ENCODE measurements around the gene ATG12. TPM values are rescaled to one million over a fixed set of nuclear protein-coding genes. Genes with fewer than 3 reads are reported as not detected.

Gene ATG12
- total and polyA plus RNA-seq, 2 of the 13 experiments (the other 11 are each of a cell fraction or from before 2014, with no cell fraction given), result 46.4 to 58.1 TPM

DNA sequence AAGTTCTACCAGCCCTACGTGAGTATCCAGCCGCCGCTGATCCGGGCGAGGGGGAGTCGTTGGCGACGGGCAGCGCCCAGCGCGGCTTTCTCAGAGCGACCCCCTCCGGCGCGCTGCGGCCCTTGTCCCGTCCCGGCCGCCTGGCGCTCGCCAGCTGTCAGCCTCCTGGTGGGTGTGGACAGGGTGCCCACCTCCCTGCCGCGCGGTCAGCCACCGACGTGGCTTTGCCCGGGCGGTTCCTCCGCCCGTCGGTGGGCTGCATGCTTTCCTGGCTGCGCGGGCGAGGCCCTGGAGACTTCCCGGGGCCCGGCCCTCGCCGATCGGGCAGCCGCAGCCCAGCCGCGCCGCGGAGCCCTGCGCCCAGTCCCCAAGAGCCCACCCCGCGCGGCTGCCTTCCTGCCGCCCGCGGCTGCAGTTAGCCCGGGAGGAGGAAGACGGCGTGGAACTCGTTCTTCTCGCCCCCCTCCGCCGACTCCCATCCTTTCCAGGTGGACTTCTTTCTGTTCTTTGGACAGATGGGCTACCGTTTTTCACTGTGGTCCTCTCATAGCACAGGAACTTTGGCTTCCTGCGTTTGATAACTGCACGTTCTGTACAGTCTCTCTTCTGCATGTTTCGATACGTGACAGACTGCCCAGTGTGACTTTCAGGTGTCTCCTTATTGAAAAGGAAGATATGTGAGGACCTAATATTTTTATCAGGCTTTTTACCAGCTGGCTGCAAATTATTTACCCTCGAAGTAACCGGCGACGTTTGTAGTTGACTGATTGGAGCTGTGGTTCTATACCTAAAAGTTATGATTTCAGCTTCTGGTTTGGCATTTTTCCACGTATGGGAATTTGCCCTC is 947 bp upstream of the ATG12 start (continued):
- TF ChIP-seq, protein P1, sequence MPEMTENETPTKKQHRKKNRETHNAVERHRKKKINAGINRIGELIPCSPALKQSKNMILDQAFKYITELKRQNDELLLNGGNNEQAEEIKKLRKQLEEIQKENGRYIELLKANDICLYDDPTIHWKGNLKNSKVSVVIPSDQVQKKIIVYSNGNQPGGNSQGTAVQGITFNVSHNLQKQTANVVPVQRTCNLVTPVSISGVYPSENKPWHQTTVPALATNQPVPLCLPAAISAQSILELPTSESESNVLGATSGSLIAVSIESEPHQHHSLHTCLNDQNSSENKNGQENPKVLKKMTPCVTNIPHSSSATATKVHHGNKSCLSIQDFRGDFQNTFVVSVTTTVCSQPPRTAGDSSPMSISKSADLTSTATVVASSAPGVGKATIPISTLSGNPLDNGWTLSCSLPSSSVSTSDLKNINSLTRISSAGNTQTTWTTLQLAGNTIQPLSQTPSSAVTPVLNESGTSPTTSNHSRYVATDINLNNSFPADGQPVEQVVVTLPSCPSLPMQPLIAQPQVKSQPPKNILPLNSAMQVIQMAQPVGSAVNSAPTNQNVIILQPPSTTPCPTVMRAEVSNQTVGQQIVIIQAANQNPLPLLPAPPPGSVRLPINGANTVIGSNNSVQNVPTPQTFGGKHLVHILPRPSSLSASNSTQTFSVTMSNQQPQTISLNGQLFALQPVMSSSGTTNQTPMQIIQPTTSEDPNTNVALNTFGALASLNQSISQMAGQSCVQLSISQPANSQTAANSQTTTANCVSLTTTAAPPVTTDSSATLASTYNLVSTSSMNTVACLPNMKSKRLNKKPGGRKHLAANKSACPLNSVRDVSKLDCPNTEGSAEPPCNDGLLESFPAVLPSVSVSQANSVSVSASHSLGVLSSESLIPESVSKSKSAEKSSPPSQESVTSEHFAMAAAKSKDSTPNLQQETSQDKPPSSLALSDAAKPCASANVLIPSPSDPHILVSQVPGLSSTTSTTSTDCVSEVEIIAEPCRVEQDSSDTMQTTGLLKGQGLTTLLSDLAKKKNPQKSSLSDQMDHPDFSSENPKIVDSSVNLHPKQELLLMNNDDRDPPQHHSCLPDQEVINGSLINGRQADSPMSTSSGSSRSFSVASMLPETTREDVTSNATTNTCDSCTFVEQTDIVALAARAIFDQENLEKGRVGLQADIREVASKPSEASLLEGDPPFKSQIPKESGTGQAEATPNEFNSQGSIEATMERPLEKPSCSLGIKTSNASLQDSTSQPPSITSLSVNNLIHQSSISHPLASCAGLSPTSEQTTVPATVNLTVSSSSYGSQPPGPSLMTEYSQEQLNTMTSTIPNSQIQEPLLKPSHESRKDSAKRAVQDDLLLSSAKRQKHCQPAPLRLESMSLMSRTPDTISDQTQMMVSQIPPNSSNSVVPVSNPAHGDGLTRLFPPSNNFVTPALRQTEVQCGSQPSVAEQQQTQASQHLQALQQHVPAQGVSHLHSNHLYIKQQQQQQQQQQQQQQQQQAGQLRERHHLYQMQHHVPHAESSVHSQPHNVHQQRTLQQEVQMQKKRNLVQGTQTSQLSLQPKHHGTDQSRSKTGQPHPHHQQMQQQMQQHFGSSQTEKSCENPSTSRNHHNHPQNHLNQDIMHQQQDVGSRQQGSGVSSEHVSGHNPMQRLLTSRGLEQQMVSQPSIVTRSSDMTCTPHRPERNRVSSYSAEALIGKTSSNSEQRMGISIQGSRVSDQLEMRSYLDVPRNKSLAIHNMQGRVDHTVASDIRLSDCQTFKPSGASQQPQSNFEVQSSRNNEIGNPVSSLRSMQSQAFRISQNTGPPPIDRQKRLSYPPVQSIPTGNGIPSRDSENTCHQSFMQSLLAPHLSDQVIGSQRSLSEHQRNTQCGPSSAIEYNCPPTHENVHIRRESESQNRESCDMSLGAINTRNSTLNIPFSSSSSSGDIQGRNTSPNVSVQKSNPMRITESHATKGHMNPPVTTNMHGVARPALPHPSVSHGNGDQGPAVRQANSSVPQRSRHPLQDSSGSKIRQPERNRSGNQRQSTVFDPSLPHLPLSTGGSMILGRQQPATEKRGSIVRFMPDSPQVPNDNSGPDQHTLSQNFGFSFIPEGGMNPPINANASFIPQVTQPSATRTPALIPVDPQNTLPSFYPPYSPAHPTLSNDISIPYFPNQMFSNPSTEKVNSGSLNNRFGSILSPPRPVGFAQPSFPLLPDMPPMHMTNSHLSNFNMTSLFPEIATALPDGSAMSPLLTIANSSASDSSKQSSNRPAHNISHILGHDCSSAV (CRISPR knock-in tag; IDR thresholded peaks at IDR 0.05; ENCODE audit: borderline replicate concordance), result no peak
- TF ChIP-seq JUN (CRISPR knock-in tag; IDR thresholded peaks at IDR 0.05) (no peak), ZZZ3 (CRISPR knock-in tag; IDR thresholded peaks at IDR 0.05; ENCODE audit: borderline replicate concordance) (no peak)
- TF ChIP-seq, protein P2, sequence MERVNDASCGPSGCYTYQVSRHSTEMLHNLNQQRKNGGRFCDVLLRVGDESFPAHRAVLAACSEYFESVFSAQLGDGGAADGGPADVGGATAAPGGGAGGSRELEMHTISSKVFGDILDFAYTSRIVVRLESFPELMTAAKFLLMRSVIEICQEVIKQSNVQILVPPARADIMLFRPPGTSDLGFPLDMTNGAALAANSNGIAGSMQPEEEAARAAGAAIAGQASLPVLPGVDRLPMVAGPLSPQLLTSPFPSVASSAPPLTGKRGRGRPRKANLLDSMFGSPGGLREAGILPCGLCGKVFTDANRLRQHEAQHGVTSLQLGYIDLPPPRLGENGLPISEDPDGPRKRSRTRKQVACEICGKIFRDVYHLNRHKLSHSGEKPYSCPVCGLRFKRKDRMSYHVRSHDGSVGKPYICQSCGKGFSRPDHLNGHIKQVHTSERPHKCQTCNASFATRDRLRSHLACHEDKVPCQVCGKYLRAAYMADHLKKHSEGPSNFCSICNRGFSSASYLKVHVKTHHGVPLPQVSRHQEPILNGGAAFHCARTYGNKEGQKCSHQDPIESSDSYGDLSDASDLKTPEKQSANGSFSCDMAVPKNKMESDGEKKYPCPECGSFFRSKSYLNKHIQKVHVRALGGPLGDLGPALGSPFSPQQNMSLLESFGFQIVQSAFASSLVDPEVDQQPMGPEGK (CRISPR knock-in tag; IDR thresholded peaks at IDR 0.05), result peak; percentile 11; the same call in 1 of the 2 replicates
- TF ChIP-seq, protein P3, sequence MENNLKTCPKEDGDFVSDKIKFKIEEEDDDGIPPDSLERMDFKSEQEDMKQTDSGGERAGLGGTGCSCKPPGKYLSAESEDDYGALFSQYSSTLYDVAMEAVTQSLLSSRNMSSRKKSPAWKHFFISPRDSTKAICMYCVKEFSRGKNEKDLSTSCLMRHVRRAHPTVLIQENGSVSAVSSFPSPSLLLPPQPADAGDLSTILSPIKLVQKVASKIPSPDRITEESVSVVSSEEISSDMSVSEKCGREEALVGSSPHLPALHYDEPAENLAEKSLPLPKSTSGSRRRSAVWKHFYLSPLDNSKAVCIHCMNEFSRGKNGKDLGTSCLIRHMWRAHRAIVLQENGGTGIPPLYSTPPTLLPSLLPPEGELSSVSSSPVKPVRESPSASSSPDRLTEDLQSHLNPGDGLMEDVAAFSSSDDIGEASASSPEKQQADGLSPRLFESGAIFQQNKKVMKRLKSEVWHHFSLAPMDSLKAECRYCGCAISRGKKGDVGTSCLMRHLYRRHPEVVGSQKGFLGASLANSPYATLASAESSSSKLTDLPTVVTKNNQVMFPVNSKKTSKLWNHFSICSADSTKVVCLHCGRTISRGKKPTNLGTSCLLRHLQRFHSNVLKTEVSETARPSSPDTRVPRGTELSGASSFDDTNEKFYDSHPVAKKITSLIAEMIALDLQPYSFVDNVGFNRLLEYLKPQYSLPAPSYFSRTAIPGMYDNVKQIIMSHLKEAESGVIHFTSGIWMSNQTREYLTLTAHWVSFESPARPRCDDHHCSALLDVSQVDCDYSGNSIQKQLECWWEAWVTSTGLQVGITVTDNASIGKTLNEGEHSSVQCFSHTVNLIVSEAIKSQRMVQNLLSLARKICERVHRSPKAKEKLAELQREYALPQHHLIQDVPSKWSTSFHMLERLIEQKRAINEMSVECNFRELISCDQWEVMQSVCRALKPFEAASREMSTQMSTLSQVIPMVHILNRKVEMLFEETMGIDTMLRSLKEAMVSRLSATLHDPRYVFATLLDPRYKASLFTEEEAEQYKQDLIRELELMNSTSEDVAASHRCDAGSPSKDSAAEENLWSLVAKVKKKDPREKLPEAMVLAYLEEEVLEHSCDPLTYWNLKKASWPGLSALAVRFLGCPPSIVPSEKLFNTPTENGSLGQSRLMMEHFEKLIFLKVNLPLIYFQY (CRISPR knock-in tag; IDR thresholded peaks at IDR 0.05; ENCODE audit: borderline replicate concordance), result no peak
- TF ChIP-seq, protein P4, sequence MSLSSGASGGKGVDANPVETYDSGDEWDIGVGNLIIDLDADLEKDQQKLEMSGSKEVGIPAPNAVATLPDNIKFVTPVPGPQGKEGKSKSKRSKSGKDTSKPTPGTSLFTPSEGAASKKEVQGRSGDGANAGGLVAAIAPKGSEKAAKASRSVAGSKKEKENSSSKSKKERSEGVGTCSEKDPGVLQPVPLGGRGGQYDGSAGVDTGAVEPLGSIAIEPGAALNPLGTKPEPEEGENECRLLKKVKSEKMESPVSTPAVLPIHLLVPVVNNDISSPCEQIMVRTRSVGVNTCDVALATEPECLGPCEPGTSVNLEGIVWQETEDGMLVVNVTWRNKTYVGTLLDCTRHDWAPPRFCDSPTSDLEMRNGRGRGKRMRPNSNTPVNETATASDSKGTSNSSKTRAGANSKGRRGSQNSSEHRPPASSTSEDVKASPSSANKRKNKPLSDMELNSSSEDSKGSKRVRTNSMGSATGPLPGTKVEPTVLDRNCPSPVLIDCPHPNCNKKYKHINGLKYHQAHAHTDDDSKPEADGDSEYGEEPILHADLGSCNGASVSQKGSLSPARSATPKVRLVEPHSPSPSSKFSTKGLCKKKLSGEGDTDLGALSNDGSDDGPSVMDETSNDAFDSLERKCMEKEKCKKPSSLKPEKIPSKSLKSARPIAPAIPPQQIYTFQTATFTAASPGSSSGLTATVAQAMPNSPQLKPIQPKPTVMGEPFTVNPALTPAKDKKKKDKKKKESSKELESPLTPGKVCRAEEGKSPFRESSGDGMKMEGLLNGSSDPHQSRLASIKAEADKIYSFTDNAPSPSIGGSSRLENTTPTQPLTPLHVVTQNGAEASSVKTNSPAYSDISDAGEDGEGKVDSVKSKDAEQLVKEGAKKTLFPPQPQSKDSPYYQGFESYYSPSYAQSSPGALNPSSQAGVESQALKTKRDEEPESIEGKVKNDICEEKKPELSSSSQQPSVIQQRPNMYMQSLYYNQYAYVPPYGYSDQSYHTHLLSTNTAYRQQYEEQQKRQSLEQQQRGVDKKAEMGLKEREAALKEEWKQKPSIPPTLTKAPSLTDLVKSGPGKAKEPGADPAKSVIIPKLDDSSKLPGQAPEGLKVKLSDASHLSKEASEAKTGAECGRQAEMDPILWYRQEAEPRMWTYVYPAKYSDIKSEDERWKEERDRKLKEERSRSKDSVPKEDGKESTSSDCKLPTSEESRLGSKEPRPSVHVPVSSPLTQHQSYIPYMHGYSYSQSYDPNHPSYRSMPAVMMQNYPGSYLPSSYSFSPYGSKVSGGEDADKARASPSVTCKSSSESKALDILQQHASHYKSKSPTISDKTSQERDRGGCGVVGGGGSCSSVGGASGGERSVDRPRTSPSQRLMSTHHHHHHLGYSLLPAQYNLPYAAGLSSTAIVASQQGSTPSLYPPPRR (CRISPR knock-in tag; IDR thresholded peaks at IDR 0.05; ENCODE audit: borderline replicate concordance), result peak; percentile 34

All from HepG2 (cell line).